Activated T-cell treated with anti-CD3 and anti-CD28 coated beads for 4 hours (primary cell): ENCODE data around the gene OVOL1.
"Not testable (repeated sequence)": the region's sequence is repeated elsewhere in the genome, so short reads cannot be mapped to it uniquely, and the experiment has no call there.

Experiments
- DNase-seq: peaks from one replicate; pipeline ENCODE4 v3.0.0-alpha.2; 2020

The OVOL1 gene

GRCh38 chr11:65786786-65787636, at the start of gene OVOL1:
TSS of gene OVOL1 (plus strand) at chr11:65787063. CDS start at chr11:65787374, 311 bp downstream.
- peak; percentile 28 for DNase-seq

- DNase-seq, result no peak
Measured at GRCh38 chr11:65739022-65739421, 47.8 kb upstream of the OVOL1 start.

- DNase-seq, result no peak
Measured at GRCh38 chr11:65741185-65741584, 45.7 kb upstream of the OVOL1 start.

DNA sequence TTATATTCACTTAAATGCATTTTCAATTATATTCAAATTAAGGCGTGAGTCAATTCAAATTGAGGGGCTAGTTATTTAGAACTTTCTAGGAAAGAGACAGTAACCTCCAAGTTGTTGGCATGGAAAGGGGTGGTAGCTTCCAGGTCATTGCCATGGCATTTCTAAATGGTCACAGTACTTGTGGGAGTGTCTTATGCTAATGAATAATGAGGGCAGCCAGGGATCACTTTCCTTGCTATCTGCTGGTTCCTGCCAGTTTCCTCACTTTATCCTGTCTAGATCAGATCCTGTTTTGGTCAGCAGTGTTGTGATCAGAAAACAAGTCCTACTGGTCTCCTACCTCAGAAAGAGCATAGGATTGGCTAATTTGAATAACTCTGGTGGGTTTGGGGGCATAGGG, 44.5 kb upstream of the OVOL1 start:
- DNase-seq, result no peak

GRCh38 chr11:65743681-65744025, 43.2 kb upstream of the OVOL1 start:
- no peak for DNase-seq

DNA sequence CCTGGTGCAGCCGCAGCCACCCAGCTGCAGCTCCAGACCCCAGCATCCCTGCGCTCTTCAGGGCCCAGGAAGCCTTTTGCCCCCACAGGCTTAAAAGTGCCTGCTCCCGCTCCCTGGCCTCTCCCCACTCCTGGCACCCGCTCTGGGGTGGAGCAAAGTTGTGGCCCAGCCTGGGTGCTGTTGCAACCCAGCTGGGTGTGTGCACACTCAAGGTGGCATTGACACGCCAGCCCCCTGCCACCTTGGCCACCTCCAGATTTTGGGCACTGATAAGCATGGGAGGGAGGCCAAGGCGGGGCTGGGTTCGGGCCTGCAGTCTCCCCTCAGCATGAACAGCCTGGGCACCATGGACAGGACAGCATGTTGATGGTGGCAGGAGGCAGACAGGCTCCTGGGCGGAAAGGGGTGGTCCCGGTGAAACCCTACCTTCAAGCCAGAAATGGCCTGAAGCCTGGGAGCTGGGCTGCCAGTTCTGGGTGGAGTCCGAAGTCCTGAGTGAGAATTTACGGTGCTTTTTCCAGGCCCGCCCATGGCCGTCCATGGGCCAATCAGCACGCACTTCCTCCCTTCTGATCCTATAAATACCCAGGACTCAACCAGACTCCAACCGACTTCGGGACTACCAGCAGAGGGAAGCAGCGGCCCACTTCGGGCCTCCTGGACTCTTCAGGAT, 42.7 kb upstream of the OVOL1 start:
- no peak for DNase-seq

DNA sequence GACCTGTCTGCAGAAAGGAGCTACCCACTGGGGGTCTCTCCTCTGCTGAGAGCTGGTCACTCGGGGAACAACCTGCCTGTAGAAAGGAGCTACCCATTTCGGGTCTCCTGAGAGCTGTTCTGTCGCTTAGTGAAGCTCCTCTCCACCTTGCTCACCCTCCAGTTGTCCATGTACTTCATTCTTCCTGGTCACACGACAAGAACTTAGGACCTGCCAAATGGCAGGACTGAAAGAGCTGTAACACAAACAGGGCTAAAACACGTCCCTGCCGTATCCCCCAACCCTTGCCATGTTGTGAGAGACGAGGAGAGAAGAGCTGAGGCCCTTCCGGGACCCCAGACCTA, 42.2 kb upstream of the OVOL1 start:
- no peak for DNase-seq

GRCh38 chr11:65745049-65745448, 41.8 kb upstream of the OVOL1 start:
- no peak for DNase-seq

GRCh38 chr11:65762169-65762568, 24.7 kb upstream of the OVOL1 start:
- not testable (repeated sequence) for DNase-seq

DNA sequence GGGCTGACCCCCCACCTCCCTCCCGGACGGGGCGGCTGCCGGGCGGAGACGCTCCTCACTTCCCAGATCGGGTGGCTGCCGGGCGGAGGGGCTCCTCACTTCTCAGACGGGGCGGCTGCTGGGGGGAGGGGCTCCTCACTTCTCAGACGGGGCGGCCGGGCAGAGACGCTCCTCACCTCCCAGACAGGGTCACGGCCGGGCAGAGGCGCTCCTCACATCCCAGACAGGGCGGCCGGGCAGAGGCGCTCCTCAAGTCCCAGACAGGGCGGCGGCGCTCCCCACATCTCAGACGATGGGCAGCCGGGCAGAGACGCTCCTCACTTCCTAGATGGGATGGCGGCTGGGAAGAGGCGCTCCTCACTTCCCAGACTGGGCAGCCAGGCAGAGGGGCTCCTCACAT, 24.0 kb upstream of the OVOL1 start:
- not testable (repeated sequence) for DNase-seq

- DNase-seq, result no peak
Measured at GRCh38 chr11:65764434-65764833, 22.4 kb upstream of the OVOL1 start.

- no peak for DNase-seq
Measured at GRCh38 chr11:65766535-65766934, 20.3 kb upstream of the OVOL1 start.

DNA sequence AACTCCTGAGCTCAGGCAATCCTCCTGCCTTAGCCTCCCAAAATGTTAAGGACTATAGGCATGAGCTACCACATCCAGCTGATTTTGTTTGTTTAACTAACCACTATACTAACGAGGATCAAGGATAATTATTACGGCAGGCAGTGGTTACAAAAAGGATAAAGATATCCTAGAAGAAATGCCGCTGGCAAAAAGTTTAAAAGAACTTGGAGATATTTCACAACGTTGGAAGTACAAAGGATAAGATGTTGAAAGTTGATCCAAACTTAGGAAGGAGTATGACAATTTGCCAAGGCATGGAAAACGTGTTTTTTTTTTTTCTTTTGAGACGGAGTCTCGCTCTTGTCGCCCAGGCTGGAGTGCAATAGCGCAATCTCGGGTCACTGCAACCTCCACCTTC, 19.5 kb upstream of the OVOL1 start:
- no peak for DNase-seq

DNA sequence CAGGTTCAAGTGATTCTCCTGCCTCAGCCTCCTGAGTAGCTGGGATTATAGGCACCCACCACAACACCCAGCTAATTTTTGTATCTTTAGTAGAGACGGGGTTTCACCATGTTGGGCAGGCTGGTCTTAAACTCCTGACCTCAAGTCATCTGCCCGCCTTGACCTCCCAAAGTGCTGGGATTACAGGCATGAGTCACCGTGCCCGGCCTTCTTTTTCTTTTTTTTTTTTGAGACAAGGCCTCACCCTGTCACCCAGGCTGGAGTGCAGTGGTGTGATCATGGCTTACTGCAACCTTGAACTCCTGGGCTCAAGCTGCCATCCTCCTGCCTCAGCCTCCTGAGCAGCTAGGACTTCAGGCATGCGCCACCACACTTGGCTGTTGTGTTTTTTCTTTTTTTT, 19.1 kb upstream of the OVOL1 start:
- DNase-seq, result not testable (repeated sequence)

- no peak for DNase-seq
Measured at GRCh38 chr11:65770951-65771567, 15.8 kb upstream of the OVOL1 start.

GRCh38 chr11:65771589-65772112, 15.2 kb upstream of the OVOL1 start:
- DNase-seq, result no peak

DNA sequence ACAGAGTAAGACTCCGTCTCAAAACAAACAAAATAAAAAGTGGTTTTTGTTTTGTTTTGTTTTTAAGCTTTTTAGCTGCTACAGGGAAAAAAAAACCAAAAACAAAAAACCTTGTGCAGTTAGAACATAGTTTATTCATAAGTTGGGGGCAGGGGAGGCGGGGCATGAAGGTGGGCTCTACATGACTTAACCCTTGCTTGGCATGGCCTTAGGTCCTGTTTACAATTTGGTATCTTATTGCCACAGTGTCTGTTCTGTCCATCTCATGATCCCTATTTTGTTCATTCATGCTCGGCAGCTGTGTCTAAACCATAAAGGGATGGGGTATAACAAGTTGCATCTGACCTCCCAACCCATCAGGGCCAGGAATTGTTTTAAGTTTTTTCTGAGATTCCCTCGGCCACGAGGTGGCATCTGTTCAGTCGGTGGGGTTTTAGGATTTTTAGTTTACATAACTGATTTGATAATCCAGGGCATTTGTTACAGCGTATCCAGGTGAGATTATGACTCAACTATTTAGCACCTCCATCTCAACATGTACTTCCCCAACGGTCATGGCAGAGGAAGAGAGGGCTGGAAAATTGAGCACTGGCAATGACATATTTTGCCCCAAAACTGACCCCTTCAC, 13.0 kb upstream of the OVOL1 start:
- DNase-seq, result no peak

DNA sequence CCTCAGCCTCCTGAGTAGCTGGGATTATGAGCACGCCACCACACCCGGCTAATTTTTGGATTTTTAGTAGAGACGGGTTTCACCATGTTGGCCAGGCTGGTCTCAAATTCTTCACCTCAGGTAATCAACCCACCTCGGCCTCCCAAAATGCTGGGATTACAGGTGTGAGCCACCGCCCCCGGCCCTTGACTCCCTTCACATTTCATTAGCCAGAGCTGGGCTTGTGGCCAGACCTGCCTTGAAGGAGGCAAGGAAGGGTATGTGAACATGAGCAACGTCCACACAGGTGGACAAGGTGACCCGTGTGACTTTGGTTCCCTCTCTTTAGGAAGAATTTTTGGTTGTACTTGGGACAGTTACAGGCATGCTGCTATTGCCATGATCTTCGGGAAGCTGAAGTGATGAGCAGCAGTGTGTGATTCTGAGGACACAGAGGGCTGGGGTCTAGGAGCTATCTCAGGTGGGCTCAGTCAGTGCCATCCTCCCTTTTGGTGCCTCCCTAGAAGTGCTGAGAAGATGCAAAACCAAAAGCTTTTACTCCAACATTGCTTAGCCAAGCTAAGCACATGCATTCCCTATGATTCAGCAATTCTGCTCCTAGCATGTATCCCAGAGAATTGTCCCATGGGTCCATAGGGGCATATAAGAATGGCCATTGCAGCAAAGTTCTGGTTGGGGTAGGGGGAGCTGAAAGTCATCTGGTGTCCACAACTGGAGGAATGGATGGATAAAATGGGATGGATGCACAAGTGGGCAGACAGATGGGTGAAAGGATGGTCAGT, 12.1 kb upstream of the OVOL1 start:
- no peak for DNase-seq

- no peak for DNase-seq
Measured at GRCh38 chr11:65776196-65776595, 10.7 kb upstream of the OVOL1 start.

DNA sequence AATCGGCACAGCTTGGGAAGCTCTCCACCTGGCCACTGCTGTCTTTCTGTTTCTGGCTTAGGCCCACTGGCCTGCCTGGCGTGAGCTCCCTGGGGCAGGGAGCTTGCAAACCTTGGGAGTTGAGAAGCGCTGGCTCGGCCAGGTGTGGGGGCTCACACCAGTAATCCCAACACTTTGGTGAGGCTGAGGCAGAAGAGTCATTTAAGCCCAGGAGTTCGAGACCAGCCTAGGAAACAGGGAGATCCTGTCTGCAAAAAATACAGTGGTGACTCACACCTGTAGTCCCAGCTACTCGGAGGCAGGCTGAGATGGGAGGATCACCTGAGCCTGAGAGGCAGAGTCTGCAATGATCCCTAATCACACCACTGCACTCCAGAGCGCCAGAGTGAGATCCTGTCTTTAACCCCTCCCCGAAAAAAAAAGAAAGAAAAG, 10.1 kb upstream of the OVOL1 start:
- no peak for DNase-seq

DNA sequence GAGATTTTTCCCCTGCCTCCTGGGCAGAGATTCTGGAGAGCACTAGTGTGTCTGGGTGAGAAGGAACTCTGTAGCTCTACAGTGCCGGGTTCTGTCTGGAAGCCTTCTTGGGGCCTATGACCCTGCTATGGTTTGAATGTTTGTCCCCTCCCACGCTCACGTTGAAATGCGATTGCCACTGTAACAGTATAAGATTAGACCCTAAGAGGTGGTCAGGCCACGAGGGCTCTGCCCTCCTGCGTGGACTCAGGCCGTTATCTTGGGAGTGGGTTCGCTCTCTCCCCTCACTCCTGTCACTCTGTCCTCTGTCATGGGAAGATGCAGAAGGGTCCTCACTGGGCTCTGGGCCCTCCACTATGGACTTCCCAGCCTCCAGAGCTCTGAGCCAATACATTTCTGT, 9.6 kb upstream of the OVOL1 start:
- DNase-seq, result no peak

GRCh38 chr11:65777821-65778361, 9.0 kb upstream of the OVOL1 start:
- no peak for DNase-seq
